ENCODE results near the gene TLX3. TPM values are rescaled to one million over a fixed set of nuclear protein-coding genes. Genes with fewer than 3 reads are reported as not detected.

TLX3 gene
- total and polyA plus RNA-seq, 2 of the 8 experiments (the other 6 are each of a cell fraction or from before 2014, with no cell fraction given) = not detected

- no peak for TF ChIP-seq ATF2 (IDR thresholded peaks at IDR 0.05; ENCODE audit: low read length)
- no peak for TF ChIP-seq GTF2F1 (IDR thresholded peaks at IDR 0.05; ENCODE audit: borderline replicate concordance, low read depth, low read length)
- no peak for TF ChIP-seq CHD2 (IDR thresholded peaks at IDR 0.05; ENCODE audit: low read length)
- TF ChIP-seq CBX8 (IDR thresholded peaks at IDR 0.05; ENCODE audit: borderline replicate concordance, low read depth, low read length) = no peak
Observed at GRCh38 chr5:171355302-171355724, 46.3 kb downstream of the TLX3 start (continued).

Measured in H1 (cell line).